GM12801 (cell line): ENCODE data around the gene NUCKS1.

Experiments used
- CTCF ChIP-seq: IDR thresholded peaks from one replicate; pipeline ENCODE4 v1.5.1; 2011; ENCODE audit warnings: control low read depth; ENCODE audit not compliant: insufficient read length; ENCODE audit errors: extremely low read depth

NUCKS1 gene

GRCh38 chr1:205769641-205770365, 19.8 kb upstream of the NUCKS1 start:
- TF ChIP-seq CTCF = no peak

DNA sequence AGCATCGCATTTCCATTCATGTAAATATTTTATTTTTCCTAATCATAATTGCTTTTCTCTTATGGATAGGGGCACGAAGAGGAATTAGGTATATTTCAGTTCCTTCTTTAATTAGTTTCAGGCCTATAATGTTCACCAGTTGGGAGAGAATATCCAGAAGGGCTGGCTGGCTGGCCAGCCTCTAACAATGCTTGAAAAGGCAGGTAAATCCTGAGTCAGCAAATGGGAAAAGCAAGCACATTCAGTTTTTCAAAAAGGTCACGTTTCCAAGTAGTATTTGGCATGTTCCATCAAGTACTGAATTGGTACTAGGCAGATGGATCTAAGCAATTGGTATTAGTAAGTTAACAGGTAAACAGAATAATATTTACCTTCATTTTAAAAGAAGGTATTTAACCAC, 17.3 kb upstream of the NUCKS1 start:
- TF ChIP-seq CTCF = no peak

GRCh38 chr1:205766570-205766969, 16.6 kb upstream of the NUCKS1 start:
- no peak for TF ChIP-seq CTCF

- no peak for TF ChIP-seq CTCF
These were observed 16.1 kb upstream of the NUCKS1 start for GRCh38 chr1:205766038-205766437.

GRCh38 chr1:205764578-205764977, 14.6 kb upstream of the NUCKS1 start:
- no peak for TF ChIP-seq CTCF

DNA sequence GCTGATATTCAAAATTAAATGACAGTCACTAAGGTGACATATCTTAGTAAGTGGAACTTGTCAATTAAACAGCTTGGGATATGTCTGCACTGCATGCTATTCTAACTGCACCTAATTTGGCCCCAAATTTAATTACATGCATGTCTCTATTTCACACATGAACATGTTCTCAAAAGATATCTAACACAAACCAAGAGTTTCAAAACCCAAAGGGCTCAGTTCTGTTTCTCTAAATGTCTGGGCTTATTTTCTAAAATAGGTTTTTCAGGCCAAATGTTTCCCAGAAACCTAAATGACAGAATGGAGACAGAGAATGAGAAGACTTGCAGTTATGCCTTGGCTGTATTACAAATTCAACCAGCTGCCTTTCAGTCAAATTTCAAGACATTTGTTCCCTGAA, 14.0 kb upstream of the NUCKS1 start:
- TF ChIP-seq CTCF = no peak

DNA sequence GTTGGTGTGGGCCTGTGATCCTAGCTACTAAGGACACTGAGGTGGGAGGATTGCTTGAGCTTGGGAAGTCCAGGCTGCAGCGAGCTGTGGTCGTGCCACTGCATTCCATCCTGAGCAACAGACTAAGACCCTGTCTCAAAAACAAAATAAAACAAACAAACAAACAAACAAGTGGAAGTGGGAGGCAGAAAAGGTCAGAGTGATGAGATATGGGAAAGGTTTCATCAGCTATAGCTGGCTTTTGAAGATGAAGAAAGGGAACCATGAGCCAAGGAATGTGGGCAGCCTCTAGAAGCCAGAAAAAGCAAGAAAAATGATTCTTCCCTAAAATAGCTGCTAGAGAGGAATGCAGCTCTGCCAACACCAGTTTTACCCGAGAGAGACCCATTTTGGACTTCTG, 10.6 kb upstream of the NUCKS1 start:
- no peak for TF ChIP-seq CTCF
